ENCODE results near the gene NCK1. TPM values are rescaled to one million over a fixed set of nuclear protein-coding genes. Genes with fewer than 3 reads are reported as not detected.

NCK1 gene
- total RNA-seq, 1 experiment from 2014 or later = 25.6 TPM

- Histone ChIP-seq H3K27me3 (ENCODE audit: insufficient read depth, low read length) (no peaks in the 10 kb centered on the region), H3K9ac (ENCODE audit: low read length) (no peak overlapping the region), H3K36me3 (ENCODE audit: control insufficient read depth in 1 of 2, insufficient read depth in 2 of 2, low read length in 2 of 2) (no peaks in the 10 kb centered on the region), H3K4me1 (ENCODE audit: control insufficient read depth in 1 of 2, insufficient read depth in 2 of 2, low read length in 2 of 2) (no peaks in the 10 kb centered on the region), H2AFZ (ENCODE audit: low read depth, low read length, poor library complexity, severe bottlenecking) (no peak overlapping the region), H3K9me3 (ENCODE audit: control insufficient read depth in 1 of 2, insufficient read depth in 1 of 2, low read depth in 1 of 2, low read length in 2 of 2) (peaks cover 0 to 8% of the 10 kb centered on the region in 2 experiments; a peak in 1 of 4 replicates), H3K4me3 (replicated peaks in 1 of 2; ENCODE audit: low read depth in 1 of 2, low read length in 2 of 2) (no peak overlapping the region), H3K9me2 (ENCODE audit: insufficient read depth) (no peaks in the 10 kb centered on the region), H3K4me2 (ENCODE audit: low read length) (no peak overlapping the region), H4K20me1 (ENCODE audit: insufficient read depth) (peaks cover 7% of the 10 kb centered on the region; the same call in 1 of the 2 replicates), H3K79me2 (ENCODE audit: insufficient read depth, low read length) (peaks cover 97% of the 10 kb centered on the region), H3K27ac (ENCODE audit: low read depth, low read length) (no peak overlapping the region)
- POLR2A ChIA-PET = no interaction called here
- DNase-seq (ENCODE audit: low read depth, low spot score) (no peak), ATAC-seq (no peak)
- TF ChIP-seq YY1 (IDR thresholded peaks at IDR 0.05; ENCODE audit: extremely low read depth, insufficient replicate concordance, low read depth, low read length) (no peak), FOSL1 (IDR thresholded peaks at IDR 0.05; ENCODE audit: low read depth) (no peak), ZNF274 (IDR thresholded peaks at IDR 0.05; ENCODE audit: low read depth, low read length) (no peak), ZFX (IDR thresholded peaks at IDR 0.05) (no peak)
- CTCF ChIA-PET = no interaction called here
- BruUV-seq (replicated peaks) = no TSS peak
- RAD21 ChIA-PET (ENCODE audit: low non-redundant PET in 1 of 2, low total read pairs in 2 of 2, uncharacterized antibody in 2 of 2, unreplicated experiment in 2 of 2) = no interaction called here
- intact Hi-C loops (cut with micrococcal nuclease) = no loop called here
These were observed 47.2 kb downstream of the NCK1 start for GRCh38 chr3:136909187-136909586.

- Histone ChIP-seq H4K20me1 (ENCODE audit: insufficient read depth) (peaks cover 7% of the 10 kb centered on the region; the same call in 1 of the 2 replicates), H3K79me2 (ENCODE audit: insufficient read depth, low read length) (peaks cover 97% of the 10 kb centered on the region), H3K9me3 (ENCODE audit: control insufficient read depth in 1 of 2, insufficient read depth in 1 of 2, low read depth in 1 of 2, low read length in 2 of 2) (peaks cover 0 to 8% of the 10 kb centered on the region in 2 experiments; a peak in 1 of 4 replicates), H3K36me3 (ENCODE audit: control insufficient read depth in 1 of 2, insufficient read depth in 2 of 2, low read length in 2 of 2) (no peaks in the 10 kb centered on the region), H2AFZ (ENCODE audit: low read depth, low read length, poor library complexity, severe bottlenecking) (no peak overlapping the region), H3K9me2 (ENCODE audit: insufficient read depth) (no peaks in the 10 kb centered on the region), H3K9ac (ENCODE audit: low read length) (no peak overlapping the region), H3K4me2 (ENCODE audit: low read length) (no peak overlapping the region), H3K27ac (ENCODE audit: low read depth, low read length) (no peak overlapping the region), H3K4me3 (replicated peaks in 1 of 2; ENCODE audit: low read depth in 1 of 2, low read length in 2 of 2) (no peak overlapping the region), H3K27me3 (ENCODE audit: insufficient read depth, low read length) (no peaks in the 10 kb centered on the region), H3K4me1 (ENCODE audit: control insufficient read depth in 1 of 2, insufficient read depth in 2 of 2, low read length in 2 of 2) (no peaks in the 10 kb centered on the region)
- ChIA-PET CTCF (no interaction called here), RAD21 (ENCODE audit: low non-redundant PET in 1 of 2, low total read pairs in 2 of 2, uncharacterized antibody in 2 of 2, unreplicated experiment in 2 of 2) (no interaction called here), POLR2A (no interaction called here)
- ATAC-seq (no peak), DNase-seq (ENCODE audit: low read depth, low spot score) (no peak)
- no TSS peak for BruUV-seq (replicated peaks)
- TF ChIP-seq CEBPB (IDR thresholded peaks at IDR 0.05; ENCODE audit: low read depth) = no peak
- TF ChIP-seq TCF7L2 (IDR thresholded peaks at IDR 0.05; ENCODE audit: borderline replicate concordance, extremely low read depth, insufficient read depth, insufficient read length) = no peak
- TF ChIP-seq SRF (IDR thresholded peaks at IDR 0.05; ENCODE audit: low read depth) = no peak
- no peak for TF ChIP-seq RAD21 (IDR thresholded peaks at IDR 0.05; ENCODE audit: low read depth)
- no peak for TF ChIP-seq CBX3 (IDR thresholded peaks at IDR 0.05; ENCODE audit: low read depth)
- no peak for TF ChIP-seq ZBTB33 (IDR thresholded peaks at IDR 0.05; ENCODE audit: extremely low read depth, insufficient replicate concordance, low read length)
- no peak for TF ChIP-seq ZFX (IDR thresholded peaks at IDR 0.05)
- TF ChIP-seq FOSL1 (IDR thresholded peaks at IDR 0.05; ENCODE audit: low read depth) = no peak
- no peak for TF ChIP-seq SP1 (IDR thresholded peaks at IDR 0.05; ENCODE audit: low read depth)
- no peak for TF ChIP-seq POLR2AphosphoS5 (IDR thresholded peaks at IDR 0.05; ENCODE audit: low read depth, low read length)
- TF ChIP-seq ZNF274 (IDR thresholded peaks at IDR 0.05; ENCODE audit: low read depth, low read length) = no peak
- no peak for TF ChIP-seq ATF3 (IDR thresholded peaks at IDR 0.05)
- no peak for TF ChIP-seq EZH2phosphoT487 (IDR thresholded peaks at IDR 0.05; ENCODE audit: borderline replicate concordance)
- TF ChIP-seq POLR2A (IDR thresholded peaks at IDR 0.05; ENCODE audit: borderline replicate concordance, extremely low read depth, insufficient read depth, insufficient read length) = no peak
- intact Hi-C loops (cut with micrococcal nuclease) = no loop called here
These were observed 48.7 kb downstream of the NCK1 start for GRCh38 chr3:136910697-136911096.
